NCI-H748 (cell line): ENCODE measurements around the gene SRP72.
"Not testable (repeated sequence)": the region's sequence is repeated elsewhere in the genome, so short reads cannot be mapped to it uniquely, and the experiment has no call there.

Experiments used
- DNase-seq: peaks from one replicate; lab custom pipeline; 2025; ENCODE audit not compliant: unreplicated experiment; lab: John Stamatoyannopoulos, UW

The SRP72 gene

GRCh38 chr4:56467284-56468096 lies at the start of gene SRP72:
Gene SRP72, plus strand, starts transcription at chr4:56467617. Its CDS starts 19 bp downstream, at chr4:56467636.
- DNase-seq, result peak; percentile 89

GRCh38 chr4:56424176-56424575 lies 43.2 kb upstream of the SRP72 start:
- DNase-seq, result no peak

- no peak for DNase-seq
Measured at GRCh38 chr4:56424697-56425514, 42.5 kb upstream of the SRP72 start.

GRCh38 chr4:56425518-56425917 lies 41.9 kb upstream of the SRP72 start:
- no peak for DNase-seq

GRCh38 chr4:56426273-56426672 lies 41.1 kb upstream of the SRP72 start:
- no peak for DNase-seq

- no peak for DNase-seq
Measured at GRCh38 chr4:56427179-56427578, 40.2 kb upstream of the SRP72 start.

- DNase-seq, result no peak
Measured at GRCh38 chr4:56430203-56430602, 37.2 kb upstream of the SRP72 start.

GRCh38 chr4:56433280-56433679 lies 34.1 kb upstream of the SRP72 start:
- DNase-seq, result no peak

- peak; percentile 73 for DNase-seq
Measured at GRCh38 chr4:56434599-56435139, 32.7 kb upstream of the SRP72 start.

GRCh38 chr4:56435140-56435926 lies 32.1 kb upstream of the SRP72 start, which contains the start of gene PPAT:
Gene PPAT, minus strand, starts transcription at chr4:56435615. Its CDS starts 138 bp downstream, at chr4:56435477.
- peak; percentile 95 for DNase-seq

GRCh38 chr4:56438766-56439165 lies 28.7 kb upstream of the SRP72 start:
- no peak for DNase-seq

- DNase-seq, result no peak
Measured at GRCh38 chr4:56440983-56441382, 26.4 kb upstream of the SRP72 start.

- no peak for DNase-seq
Measured at GRCh38 chr4:56444719-56445118, 22.7 kb upstream of the SRP72 start.

- DNase-seq, result no peak
Measured at GRCh38 chr4:56445699-56446098, 21.7 kb upstream of the SRP72 start.

- no peak for DNase-seq
Measured at GRCh38 chr4:56448301-56448700, 19.1 kb upstream of the SRP72 start.

- not testable (repeated sequence) for DNase-seq
Measured at GRCh38 chr4:56449475-56449874, 17.9 kb upstream of the SRP72 start.

GRCh38 chr4:56450342-56450741 lies 17.1 kb upstream of the SRP72 start:
- no peak for DNase-seq

- DNase-seq, result no peak
Measured at GRCh38 chr4:56460085-56460484, 7.3 kb upstream of the SRP72 start.

- DNase-seq, result no peak
Measured at GRCh38 chr4:56462157-56462556, 5.3 kb upstream of the SRP72 start.

GRCh38 chr4:56463711-56464110 lies 3.7 kb upstream of the SRP72 start:
- DNase-seq, result no peak

- DNase-seq, result no peak
Measured at GRCh38 chr4:56464581-56464980, 2.8 kb upstream of the SRP72 start.
